Stimulated activated CD8-positive, alpha-beta memory T cell treated with anti-CD3 and anti-CD28 coated beads, Interleukin-4, amount 100 ng/mL, for 48 hours (primary cell): ENCODE data around the gene CAMSAP3.

Experiments
- DNase-seq: peaks from one replicate; pipeline ENCODE4 v3.0.0-alpha.2; 2020

The CAMSAP3 gene

DNA sequence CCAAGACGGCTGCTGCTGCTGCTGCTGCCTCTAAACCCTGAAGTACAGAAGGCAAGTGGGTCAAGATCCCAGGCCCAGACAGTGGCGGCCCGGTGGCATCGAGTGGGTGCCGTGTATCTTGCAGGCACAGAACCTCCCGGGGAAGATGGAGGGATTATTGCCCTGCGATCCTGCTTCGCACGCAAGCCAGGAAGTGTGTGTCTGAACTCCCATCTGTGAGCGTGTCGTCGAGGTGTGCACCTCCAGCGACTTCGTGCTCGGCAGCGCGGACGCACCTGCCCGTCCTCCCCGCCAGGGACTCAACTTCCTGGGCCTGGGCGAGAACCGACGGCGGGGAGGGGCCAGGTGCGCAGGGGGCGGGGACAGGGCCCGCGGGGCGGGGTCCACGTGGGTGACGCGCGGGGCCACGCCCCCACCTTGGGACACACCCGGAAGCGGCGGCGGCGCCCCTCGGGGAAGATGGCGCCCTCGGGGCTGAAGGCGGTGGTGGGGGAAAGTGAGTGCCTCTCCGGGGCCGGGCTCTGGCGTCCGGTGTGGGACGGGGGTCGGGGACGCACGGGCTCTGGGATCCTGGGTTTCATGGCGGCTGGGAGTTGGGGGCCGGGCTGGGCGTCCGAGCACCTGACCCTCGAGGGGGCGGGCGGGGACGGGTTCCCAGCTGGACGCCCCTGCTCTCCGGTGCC lies 41.2 kb downstream of the CAMSAP3 start, which contains the start of gene STXBP2:
Gene STXBP2 (plus strand): TSS at position 420 of the 683 bp plus-strand sequence. CDS start 40 bp downstream, at position 460.
- DNase-seq = peak; percentile 93

DNA sequence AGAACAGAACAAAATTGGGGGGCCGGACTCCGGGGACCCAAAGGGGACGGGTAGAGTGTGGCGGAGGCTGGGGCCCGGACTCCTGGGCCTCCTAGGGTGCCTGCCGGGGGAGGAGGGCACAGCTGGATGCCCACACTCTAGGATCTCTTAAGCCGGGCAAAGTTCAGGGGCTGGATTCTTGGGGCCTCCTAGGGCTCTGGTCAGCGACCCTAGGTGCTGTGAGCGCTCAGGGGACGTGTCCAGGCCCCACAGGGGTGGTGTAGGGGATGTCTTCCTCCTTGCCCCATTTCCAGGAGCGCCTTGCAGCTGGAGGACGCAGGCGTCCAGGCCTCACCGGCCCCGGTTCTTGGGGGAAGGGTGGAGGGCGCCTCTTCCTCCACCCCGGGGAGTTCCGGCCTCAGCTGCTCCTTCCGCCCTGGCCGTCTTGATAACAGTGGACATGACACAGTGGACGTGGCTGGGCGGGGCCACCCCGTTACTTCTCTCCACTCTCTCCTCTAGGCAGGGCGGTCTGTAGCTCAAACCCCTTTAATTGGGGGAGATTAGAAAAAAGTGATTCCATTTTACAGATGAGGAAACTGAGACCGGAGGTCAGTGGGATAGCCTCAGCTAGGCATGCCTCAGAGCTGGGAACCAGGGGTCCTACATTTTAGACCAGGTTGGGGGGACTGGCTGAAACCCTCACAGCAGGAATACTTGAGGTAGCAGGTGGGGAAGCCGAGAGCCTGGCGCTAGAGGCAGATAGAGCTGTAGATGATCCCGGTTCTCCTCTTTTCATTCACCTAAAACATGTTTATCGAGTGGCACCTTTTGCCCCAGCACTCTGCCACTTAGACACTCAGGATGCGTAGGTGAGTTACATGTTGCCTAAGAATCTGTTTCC lies 42.0 kb downstream of the CAMSAP3 start:
- peak; percentile 39 for DNase-seq

DNA sequence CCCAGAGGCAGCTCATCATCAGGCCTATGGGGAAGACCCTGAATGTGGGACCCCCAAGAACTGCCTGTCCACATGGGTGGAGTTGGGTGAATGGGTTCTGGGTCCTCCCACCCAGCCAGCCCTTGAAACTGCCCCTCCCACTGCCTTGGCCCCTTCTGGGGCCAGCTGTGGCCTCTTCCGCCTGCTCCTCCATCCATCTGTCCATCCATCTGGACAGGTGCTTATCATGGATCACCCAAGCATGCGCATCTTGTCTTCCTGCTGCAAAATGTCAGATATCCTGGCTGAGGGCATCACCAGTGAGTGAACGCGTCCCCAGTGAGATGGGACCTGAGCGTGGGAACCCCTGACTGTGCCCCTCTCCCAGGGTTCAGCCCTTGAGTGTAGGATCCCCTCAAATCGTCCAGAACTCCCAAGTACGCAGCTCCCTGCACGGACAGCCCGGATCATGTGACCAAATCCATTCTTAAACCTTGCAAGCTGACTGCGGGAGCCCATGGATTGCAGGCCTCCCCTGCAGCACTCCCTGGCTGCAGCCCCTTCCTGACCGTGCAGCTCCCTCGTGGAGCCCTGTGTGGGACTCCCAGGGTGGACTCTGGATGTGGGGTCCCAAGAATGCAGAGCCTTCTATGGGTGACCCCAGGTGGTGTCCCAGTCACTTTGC lies 43.3 kb downstream of the CAMSAP3 start:
- DNase-seq = no peak

DNA sequence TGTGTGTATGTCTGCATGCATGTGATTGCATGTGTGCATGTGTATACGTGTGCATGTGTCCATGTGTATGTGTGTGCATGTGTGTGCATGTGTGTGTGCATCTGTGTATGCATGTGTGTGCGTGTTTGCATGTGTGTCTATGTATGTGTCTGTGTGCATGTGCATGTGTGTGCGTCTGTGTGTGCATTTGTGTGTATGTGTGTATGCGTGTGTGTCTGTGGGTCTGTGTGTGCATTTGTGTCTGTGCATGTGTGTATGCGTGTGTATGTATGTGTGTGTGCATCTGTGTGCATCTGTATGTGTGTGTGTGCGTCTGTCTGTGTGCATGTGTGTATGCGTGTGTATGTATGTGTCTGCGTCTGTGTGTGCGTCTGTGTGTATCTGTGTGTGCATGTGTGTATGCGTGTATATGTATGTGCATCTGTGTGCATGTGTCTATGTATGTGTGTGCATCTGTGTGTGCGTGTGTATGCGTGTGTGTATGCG lies 44.2 kb downstream of the CAMSAP3 start:
- DNase-seq = no peak

DNA sequence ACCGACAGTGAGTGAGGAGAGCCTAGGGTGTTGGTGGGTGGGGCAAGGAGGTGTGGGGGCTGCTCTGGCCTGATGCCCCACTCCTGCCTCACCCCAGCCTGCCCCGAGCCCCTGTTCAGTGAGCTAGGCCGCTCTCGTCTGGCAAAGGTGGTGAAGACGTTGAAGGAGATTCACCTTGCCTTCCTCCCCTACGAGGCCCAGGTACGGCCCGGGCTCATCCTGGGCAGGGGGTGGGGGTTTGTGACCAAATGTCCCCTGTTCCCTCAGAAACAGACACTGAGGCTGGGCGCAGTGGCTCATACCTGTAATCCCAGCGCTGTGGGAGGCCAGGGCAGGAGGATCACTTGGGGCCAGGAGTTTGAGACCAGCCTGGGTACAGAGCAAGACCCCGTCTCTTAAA lies 45.1 kb downstream of the CAMSAP3 start:
- no peak for DNase-seq

DNA sequence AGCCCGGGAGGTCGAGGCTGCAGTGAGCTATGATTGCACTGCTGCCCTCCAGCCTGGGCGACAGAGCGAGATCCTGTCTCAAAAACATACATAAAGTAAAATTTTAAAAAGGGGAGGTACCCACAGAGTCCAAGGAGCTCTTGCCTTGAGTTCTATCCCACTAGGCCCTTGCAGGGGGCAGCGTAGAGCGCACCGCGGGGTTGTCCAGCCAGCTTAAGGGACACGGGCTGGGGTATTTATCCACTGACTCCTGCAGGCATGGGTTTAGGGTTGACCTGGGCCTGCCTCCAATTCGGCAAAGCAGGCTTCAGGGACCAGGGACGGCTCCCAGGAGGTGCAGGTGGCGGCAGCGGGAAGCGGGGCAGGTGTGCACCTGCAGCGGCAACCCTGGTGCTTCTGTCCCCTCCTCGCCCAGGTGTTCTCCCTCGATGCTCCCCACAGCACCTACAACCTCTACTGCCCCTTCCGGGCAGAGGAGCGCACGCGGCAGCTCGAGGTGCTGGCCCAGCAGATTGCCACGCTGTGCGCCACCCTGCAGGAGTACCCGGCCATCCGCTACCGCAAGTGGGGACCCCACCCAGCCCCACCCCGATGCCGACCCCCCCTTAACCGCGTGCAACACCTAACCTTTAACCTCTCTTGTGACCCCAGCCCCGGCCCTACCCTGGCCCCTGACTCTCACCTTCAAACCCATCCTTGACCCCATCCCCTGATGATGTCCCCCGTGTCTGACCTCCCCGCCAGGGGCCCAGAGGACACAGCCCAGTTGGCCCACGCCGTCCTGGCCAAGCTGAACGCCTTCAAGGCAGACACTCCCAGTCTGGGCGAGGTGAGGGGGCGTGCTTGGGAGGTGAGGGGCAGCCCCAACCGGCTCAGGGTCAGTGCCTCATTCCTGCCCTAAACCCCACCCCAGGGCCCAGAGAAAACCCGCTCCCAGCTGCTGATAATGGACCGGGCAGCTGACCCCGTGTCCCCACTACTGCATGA lies 45.9 kb downstream of the CAMSAP3 start:
- no peak for DNase-seq

DNA sequence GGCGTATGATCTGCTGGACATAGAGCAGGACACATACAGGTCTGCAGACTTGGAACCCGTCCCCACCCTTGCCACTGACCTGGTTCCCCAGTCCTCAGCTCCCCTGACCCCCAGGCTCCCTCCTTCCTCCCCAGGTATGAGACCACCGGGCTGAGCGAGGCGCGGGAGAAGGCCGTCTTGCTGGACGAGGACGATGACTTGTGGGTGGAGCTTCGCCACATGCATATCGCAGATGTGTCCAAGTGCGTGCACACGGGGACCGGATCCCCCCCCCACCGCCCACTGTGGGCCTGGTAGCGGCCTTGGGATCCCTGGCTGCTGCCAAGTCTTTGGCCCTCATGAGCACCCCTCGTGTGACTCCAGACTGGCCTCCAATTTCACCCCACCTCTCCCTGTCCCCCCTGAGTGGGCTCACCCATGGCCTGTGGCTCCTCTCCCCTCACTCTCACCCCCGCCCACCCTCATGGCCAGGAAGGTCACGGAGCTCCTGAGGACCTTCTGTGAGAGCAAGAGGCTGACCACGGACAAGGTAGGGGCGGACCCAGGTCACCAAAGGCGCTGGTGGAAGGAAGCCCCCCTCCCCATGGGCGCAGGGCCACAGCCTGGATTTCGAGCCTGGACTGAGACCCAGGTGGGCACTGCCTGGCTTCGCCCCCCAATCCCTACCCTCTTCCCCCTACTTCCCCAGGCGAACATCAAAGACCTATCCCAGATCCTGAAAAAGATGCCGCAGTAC lies 46.8 kb downstream of the CAMSAP3 start:
- no peak for DNase-seq

DNA sequence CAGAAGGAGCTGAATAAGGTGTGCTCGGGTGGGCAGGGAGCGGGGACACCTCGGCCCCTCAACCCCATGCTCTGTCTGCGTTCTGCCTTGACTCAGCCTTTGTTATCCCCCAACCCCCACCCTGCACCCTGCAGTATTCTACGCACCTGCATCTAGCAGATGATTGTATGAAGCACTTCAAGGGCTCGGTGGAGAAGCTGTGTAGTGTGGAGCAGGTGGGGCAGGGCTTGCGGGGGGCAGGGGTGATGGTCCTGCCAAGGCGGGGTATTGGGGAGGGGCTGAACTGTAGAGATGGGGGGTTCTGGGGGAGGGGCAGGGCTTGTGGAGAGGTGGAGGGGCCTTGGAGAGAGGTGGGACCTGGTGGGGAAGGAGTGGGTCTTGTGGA lies 47.4 kb downstream of the CAMSAP3 start:
- no peak for DNase-seq

DNA sequence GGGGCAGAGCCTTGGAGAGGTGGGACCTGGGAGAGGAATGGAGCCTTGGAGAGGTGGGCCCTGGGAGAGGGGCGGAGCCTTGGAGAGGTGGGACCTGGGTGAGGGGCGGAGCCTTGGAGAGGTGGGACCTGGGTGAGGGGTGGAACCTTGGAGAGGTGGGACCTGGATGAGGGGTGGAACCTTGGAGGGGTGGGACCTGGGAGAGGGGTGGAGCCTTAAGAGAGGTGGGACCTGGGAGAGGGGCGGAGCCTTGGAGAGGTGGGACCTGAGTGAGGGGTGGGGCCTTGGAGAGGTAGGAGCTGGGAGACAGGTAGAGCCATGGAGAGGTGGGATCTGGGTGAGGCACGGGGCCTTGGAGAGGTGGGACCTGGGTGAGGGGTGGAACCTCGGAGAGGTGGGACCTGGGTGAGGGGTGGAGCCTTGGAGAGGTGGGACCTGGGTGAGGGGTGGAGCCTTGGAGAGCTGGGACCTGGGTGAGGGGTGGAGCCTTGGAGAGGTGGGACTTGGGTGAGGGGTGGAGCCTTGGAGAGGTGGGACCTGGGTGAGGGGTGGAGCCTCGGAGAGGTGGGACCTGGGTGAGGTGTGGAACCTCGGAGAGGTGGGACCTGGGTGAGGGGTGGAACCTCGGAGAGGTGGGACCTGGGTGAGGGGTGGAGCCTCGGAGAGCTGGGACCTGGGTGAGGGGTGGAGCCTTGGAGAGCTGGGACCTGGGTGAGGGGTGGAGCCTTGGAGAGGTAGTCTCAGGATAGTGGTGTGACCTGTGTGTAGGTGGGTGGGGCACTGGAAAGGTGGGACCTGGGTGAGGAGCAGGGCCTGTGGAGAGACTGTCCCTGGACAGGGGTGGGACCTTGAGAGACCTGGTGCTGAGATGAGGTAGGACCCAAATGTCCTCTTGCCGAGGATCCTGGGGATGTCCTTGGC lies 48.2 kb downstream of the CAMSAP3 start:
- DNase-seq = peak; percentile 65

DNA sequence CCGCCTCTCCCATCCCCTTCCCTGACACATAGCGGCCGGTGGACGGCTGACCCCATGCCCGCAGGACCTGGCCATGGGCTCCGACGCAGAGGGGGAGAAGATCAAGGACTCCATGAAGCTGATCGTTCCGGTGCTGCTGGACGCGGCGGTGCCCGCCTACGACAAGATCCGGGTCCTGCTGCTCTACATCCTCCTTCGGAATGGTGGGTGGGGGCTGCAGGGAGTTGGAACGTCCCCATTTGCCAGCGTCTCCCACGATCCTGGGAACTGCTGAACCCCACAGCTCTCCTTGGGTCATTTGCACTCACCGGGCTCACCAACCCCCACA lies 48.9 kb downstream of the CAMSAP3 start:
- DNase-seq = no peak

DNA sequence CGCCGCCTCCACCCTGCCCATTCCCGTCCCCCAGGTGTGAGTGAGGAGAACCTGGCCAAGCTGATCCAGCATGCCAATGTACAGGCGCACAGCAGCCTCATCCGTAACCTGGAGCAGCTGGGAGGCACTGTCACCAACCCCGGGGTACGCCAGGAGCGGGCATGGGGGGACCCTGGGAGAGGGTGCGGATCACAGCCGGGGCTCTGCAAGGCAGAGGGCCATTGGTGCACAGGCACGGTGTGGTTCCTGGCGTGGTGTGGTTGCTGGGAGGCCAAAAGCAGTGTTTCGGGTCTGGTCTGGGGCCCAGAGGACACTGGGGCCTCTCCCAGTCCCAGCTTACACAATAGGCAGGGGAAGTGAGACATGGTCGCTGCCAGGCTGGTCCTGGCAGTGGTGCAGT lies 49.5 kb downstream of the CAMSAP3 start:
- DNase-seq = no peak

DNA sequence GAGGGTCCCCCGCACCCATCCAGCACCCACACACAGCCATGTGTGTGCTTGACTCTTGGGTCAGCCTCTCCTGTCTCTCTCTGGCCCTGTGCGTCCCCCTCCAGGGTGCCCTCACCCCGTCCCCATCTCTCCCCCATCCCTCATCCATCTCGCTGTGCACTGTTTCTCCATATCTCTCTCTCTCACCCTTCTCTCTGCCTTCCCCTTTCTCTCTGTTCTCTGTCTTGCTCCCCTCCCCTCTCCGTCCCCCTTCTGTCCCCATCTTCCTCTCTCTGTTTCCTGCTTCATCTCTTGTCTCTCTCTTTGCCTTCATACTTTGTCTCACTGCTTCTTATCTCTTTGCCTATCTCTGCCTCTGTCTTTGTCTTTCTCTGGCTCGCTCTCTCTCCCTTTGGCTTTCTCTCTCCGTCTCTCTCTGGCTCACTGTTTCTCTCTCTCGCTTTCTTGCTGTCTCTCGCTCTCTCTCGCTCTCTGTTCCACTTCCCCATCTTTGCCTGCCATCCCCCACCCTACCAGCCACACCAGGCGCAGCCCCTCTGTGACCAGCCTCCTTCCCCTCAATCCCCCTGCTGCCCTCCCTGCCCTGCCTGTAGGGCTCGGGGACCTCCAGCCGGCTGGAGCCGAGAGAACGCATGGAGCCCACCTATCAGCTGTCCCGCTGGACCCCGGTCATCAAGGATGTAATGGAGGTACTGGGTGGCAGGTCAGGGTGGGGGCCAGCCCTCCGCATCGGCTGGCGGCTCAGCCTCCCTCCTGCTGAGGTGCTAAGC lies 50.2 kb downstream of the CAMSAP3 start:
- no peak for DNase-seq

DNA sequence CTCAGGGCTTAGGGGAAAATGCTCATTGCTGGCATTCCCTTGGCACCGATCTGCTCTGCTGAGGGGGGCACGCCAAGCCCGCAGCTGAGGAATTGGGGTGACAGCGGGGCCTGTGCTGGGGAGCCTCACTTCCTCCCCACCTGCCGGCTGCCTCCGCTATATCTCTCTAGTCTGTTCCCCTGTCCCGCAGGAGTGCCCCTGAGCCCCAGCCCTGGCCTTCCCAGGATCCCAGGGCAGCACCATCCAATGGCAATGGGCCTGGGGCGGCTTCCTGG lies 50.7 kb downstream of the CAMSAP3 start:
- no peak for DNase-seq

DNA sequence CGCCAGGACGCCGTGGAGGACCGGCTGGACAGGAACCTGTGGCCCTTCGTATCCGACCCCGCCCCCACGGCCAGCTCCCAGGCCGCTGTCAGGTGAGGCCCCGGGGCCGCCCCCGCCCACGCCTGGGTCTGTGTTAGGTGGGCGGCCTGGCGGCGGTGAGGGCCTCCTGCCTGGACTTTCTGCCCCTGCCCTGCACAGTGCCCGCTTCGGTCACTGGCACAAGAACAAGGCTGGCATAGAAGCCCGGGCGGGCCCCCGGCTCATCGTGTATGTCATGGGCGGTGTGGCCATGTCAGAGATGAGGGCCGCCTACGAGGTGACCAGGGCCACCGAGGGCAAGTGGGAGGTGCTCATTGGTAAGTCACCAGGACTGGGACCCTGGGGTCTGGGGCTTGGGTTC lies 51.5 kb downstream of the CAMSAP3 start:
- no peak for DNase-seq

DNA sequence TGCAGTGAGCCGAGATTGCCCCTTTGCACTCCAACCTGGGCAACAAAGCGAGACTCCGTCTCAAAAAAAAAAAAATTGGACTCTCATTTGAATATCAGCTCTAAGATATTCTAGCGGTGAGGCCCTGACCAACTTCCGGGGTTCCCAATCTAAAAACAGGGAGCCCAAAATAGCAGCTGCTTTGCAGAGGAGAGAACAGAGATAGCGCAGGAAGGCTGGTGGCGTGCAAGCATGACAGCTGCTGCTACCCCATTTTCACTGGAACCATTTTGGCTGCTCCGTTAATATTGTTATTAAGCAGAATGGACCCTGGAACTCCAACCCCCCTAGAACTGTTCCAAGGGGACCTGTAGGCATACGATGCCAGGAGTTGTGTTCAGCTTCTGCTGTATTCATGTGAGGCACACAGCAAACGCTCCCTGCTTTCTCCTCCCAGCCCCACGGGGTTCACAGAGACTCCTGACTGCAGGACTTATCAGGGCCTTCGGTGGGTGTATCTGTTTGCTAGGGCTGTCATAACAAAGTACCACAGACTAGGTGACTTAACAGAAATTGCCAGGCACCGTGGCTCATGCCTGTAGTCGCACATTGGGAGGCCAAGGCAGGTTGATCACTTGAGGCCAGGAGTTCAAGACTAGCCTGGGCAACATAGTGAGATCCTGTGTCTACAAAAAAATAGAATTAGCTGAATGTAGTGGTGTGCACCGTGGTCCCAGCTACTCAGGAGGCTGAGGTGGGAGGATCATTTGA lies 52.8 kb downstream of the CAMSAP3 start:
- DNase-seq = no peak

DNA sequence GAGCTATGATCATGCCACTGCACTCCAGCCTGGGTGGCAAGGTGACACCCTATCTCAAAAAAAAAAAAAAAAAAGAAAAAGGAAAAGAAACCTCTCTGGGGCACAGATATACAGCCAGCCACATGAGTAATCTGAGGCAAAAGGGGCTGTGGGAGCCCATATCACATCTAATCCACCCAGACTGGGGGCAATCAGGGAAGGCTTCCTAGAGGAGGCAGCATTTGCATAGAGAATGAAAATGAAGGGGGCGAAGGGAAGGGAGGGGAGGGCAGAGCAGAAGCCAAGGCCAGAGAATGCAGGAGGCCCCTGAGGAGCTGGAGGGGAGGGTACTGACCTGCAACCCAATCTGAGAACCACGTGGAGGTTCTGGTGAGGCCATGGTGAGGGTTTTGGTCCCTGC lies 54.5 kb downstream of the CAMSAP3 start:
- no peak for DNase-seq

DNA sequence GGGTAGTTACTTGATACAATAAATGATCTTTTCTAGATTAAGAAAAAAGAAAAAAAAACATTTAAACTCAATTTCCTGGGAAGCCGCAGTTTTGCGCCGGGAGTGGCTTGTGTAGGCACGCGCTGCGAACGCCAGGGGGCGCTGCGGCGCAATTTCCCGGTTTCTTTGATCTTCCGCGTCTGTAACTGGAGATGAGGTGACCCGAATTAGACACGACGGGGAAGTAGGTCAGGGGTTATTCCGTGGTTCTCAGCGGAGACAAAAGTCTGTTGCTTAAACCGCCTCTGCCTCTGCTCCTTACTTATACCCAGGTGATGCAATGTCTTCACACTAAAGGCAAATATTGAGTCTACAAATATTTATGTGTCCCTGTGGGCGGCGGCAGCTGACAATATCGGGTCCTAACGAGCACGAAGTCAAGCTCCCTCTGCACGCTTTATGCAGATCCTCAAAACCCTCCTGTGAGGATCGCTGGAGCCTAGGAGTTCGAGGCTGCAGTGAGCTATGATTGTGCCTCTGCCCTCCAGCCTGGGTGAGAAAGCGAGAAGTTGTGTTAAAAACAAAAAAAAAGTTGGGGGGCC lies 56.5 kb downstream of the CAMSAP3 start:
- peak; percentile 93 for DNase-seq

DNA sequence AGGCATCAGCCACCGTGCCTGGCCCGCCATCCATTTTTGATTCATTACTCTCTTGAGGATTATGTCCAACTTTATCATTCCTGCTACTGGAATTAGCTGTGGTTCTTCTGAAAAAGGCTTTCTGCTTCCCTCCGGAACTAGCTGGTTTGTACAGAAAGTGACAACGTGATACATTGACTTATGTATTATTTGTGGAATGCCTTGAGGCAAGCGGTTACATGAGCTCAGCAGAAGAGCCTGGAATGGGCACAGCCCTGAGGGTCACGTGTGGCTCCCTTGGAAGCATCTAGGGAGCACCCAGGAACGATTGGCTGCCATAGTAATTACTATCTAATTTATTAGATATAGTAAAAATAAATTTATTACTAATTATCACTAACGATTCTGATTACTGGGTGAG lies 58.7 kb downstream of the CAMSAP3 start:
- DNase-seq = no peak

DNA sequence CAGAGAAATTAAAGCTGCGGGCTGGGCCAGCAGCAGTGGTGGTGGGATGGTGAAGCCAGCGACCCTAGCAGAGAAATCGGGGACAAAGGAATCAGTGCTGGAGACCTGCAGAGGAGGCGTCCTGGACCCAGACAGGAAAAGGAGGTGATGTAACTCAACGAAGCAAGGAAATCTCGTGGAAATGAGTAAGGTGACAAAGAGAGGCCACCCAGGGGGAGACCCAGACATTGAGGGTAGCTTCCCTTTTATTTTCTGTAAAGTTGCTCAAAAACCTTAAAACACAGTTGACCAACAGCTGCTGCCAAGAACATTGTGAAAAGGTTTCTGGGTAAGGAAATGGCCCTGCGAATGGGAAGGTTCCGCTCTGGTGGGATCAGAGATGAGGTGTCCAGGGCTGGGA lies 59.9 kb downstream of the CAMSAP3 start:
- no peak for DNase-seq
